Measurements from ENCODE around the gene SH3GL2. TPM values are rescaled to one million over a fixed set of nuclear protein-coding genes. Genes with fewer than 3 reads are reported as not detected.

Gene SH3GL2
- total RNA-seq, 2 experiments from 2014 or later, result not detected

- POLR2A ChIA-PET, result no interaction called here
- DNase-seq (no peak), ATAC-seq (no peak)
- H3K4me1 Mint-ChIP-seq (ENCODE audit: low read depth), result peaks cover 3% of the 10 kb centered on the region
- H3K9me3 Mint-ChIP-seq (ENCODE audit: insufficient read depth), result peaks cover 3% of the 10 kb centered on the region
- CTCF ChIA-PET, result no interaction called here
- H3K4me3 Mint-ChIP-seq, result no peak overlapping the region
- H3K36me3 Mint-ChIP-seq (ENCODE audit: low read depth), result no peaks in the 10 kb centered on the region
- peaks cover 28% of the 10 kb centered on the region for H3K27me3 Mint-ChIP-seq (ENCODE audit: low read depth)
- H3K27ac Mint-ChIP-seq, result no peak overlapping the region
Measured at GRCh38 chr9:17580119-17580518, 1.3 kb downstream of the SH3GL2 start.

GRCh38 chr9:17587113-17587512 lies 8.2 kb downstream of the SH3GL2 start:
- no peak for DNase-seq
- Mint-ChIP-seq H3K4me3 (no peak overlapping the region), H3K27ac (no peak overlapping the region), H3K4me1 (ENCODE audit: low read depth) (no peaks in the 10 kb centered on the region), H3K9me3 (ENCODE audit: insufficient read depth) (no peaks in the 10 kb centered on the region), H3K27me3 (ENCODE audit: low read depth) (no peaks in the 10 kb centered on the region), H3K36me3 (ENCODE audit: low read depth) (no peaks in the 10 kb centered on the region)
- ATAC-seq, result no peak
- ChIA-PET CTCF (no interaction called here), POLR2A (no interaction called here)

DNA sequence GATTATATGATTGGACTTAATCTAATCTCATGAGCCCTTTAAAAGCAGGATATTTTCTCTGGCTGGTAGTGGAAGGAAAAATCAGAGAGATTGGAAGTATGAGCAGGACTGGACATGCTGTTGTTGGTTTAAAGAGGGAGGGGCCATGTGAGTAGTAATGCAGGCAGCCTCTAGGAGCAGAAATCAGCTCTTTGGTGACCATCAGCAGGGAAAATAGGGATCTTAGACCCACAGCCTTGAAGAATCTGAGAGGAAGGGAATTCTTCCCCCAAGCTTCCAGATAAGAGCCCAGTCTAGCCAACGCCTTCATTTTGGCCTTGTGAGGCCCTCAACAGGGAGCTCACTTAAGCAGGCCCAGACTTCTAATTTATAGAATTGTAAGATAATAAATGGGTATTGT lies 9.5 kb downstream of the SH3GL2 start:
- no peaks in the 10 kb centered on the region for H3K27me3 Mint-ChIP-seq (ENCODE audit: low read depth)

GRCh38 chr9:17588941-17589340 lies 10.1 kb downstream of the SH3GL2 start:
- ATAC-seq, result no peak
- no peak for DNase-seq
- ChIA-PET CTCF (no interaction called here), POLR2A (no interaction called here)
- H3K36me3 Mint-ChIP-seq (ENCODE audit: low read depth), result no peaks in the 10 kb centered on the region
- H3K27ac Mint-ChIP-seq, result no peak overlapping the region
- H3K9me3 Mint-ChIP-seq (ENCODE audit: insufficient read depth), result no peaks in the 10 kb centered on the region
- H3K27me3 Mint-ChIP-seq (ENCODE audit: low read depth), result no peaks in the 10 kb centered on the region
- no peaks in the 10 kb centered on the region for H3K4me1 Mint-ChIP-seq (ENCODE audit: low read depth)
- H3K4me3 Mint-ChIP-seq, result no peak overlapping the region

More for the DNA sequence above, 9.5 kb downstream of the SH3GL2 start:
- ChIA-PET CTCF (no interaction called here), POLR2A (no interaction called here)
- H3K4me1 Mint-ChIP-seq (ENCODE audit: low read depth), result no peaks in the 10 kb centered on the region
- no peaks in the 10 kb centered on the region for H3K36me3 Mint-ChIP-seq (ENCODE audit: low read depth)
- DNase-seq (no peak), ATAC-seq (no peak)
- no peaks in the 10 kb centered on the region for H3K9me3 Mint-ChIP-seq (ENCODE audit: insufficient read depth)
- H3K4me3 Mint-ChIP-seq, result no peak overlapping the region
- H3K27ac Mint-ChIP-seq, result no peak overlapping the region

DNA sequence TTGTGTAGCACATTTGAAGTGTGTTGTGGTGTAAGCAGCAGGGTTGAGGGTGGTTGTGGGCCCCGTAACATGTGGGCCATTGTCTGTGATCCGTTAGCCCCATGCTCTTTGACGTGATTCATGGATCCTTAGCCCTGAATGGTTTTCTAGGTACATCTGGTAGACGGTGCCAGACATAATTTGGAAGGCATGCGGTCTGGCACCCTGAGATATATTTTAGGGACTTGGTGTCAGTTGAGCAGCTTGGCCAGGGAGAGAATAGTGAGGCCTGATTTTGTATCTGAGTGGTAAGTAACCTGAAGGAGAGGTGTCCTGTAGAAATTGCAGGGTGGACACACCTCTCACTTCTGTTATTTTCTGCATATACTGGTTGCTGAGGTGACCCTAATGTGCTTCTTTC lies 10.9 kb downstream of the SH3GL2 start:
- ChIA-PET CTCF (no interaction called here), POLR2A (no interaction called here)
- no peak for ATAC-seq
- H3K27ac Mint-ChIP-seq, result no peak overlapping the region
- no peaks in the 10 kb centered on the region for H3K9me3 Mint-ChIP-seq (ENCODE audit: insufficient read depth)
- no peak overlapping the region for H3K4me3 Mint-ChIP-seq
- no peaks in the 10 kb centered on the region for H3K4me1 Mint-ChIP-seq (ENCODE audit: low read depth)
- no peak for DNase-seq
- H3K36me3 Mint-ChIP-seq (ENCODE audit: low read depth), result no peaks in the 10 kb centered on the region
- no peaks in the 10 kb centered on the region for H3K27me3 Mint-ChIP-seq (ENCODE audit: low read depth)

DNA sequence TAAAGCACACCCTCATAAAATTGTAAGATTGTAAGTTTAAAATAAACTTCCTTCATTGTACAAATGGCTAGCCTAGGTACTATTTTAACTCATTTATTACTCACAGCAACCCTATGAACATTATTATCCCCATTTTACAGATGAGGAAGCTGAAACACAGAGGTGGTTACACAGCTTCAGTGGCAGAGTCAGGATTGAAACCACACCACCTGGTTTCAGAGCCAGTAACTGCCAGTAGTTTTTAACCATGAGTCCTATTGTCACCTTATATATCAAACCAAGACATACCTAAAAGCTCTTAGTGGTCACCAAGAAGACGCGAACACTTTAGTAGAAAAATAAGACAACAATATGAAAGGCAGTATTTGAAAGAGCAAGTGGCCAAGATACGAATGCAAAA lies 16.1 kb downstream of the SH3GL2 start:
- ChIA-PET CTCF (no interaction called here), POLR2A (no interaction called here)
- Mint-ChIP-seq H3K9me3 (ENCODE audit: insufficient read depth) (no peaks in the 10 kb centered on the region), H3K4me1 (ENCODE audit: low read depth) (no peaks in the 10 kb centered on the region), H3K4me3 (no peak overlapping the region), H3K27ac (no peak overlapping the region), H3K27me3 (ENCODE audit: low read depth) (no peaks in the 10 kb centered on the region), H3K36me3 (ENCODE audit: low read depth) (no peaks in the 10 kb centered on the region)
- ATAC-seq, result no peak
- no peak for DNase-seq

DNA sequence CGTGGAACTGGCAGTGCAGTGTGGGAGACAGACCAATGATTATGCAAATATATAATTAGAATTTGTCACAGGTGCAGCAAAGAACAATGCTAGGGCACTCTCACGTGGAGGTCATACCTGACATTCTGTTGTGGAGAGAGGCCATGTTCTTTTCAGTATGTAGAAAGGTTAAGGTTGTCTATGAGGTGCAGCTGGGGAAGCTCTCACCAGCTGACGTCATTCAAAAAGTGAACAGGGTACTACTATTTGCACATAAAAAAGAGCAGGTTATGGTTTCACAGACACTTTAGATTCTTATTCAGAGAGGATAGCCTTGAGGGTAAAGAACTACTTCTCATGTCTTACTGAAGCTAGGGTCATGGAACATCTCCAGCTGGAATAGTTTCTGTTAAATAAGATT lies 19.1 kb downstream of the SH3GL2 start:
- ATAC-seq (no peak), DNase-seq (no peak)
- H3K9me3 Mint-ChIP-seq (ENCODE audit: insufficient read depth), result no peaks in the 10 kb centered on the region
- no peaks in the 10 kb centered on the region for H3K27me3 Mint-ChIP-seq (ENCODE audit: low read depth)
- no peaks in the 10 kb centered on the region for H3K36me3 Mint-ChIP-seq (ENCODE audit: low read depth)
- POLR2A ChIA-PET, result no interaction called here
- H3K4me1 Mint-ChIP-seq (ENCODE audit: low read depth), result no peaks in the 10 kb centered on the region
- no peak overlapping the region for H3K4me3 Mint-ChIP-seq
- CTCF ChIA-PET, result no interaction called here
- H3K27ac Mint-ChIP-seq, result no peak overlapping the region

- H3K9me3 Mint-ChIP-seq (ENCODE audit: insufficient read depth), result no peaks in the 10 kb centered on the region
- DNase-seq (no peak), ATAC-seq (no peak)
- H3K36me3 Mint-ChIP-seq (ENCODE audit: low read depth), result no peaks in the 10 kb centered on the region
- H3K4me3 Mint-ChIP-seq, result no peak overlapping the region
- CTCF ChIA-PET, result no interaction called here
- POLR2A ChIA-PET, result no interaction called here
- no peaks in the 10 kb centered on the region for H3K4me1 Mint-ChIP-seq (ENCODE audit: low read depth)
- no peaks in the 10 kb centered on the region for H3K27me3 Mint-ChIP-seq (ENCODE audit: low read depth)
- no peak overlapping the region for H3K27ac Mint-ChIP-seq
Measured at GRCh38 chr9:17600962-17601593, 22.2 kb downstream of the SH3GL2 start.

GRCh38 chr9:17604556-17604955 lies 25.7 kb downstream of the SH3GL2 start:
- Mint-ChIP-seq H3K27ac (no peak overlapping the region), H3K9me3 (ENCODE audit: insufficient read depth) (no peaks in the 10 kb centered on the region), H3K4me3 (no peak overlapping the region), H3K27me3 (ENCODE audit: low read depth) (no peaks in the 10 kb centered on the region), H3K36me3 (ENCODE audit: low read depth) (no peaks in the 10 kb centered on the region), H3K4me1 (ENCODE audit: low read depth) (no peaks in the 10 kb centered on the region)
- DNase-seq (no peak), ATAC-seq (no peak)
- CTCF ChIA-PET, result interaction anchor here (0.7 kb wide), 1 partner anchor 387 kb away, joined by 3 read pairs; no protein-coding TSS in a partner anchor
- POLR2A ChIA-PET, result no interaction called here

DNA sequence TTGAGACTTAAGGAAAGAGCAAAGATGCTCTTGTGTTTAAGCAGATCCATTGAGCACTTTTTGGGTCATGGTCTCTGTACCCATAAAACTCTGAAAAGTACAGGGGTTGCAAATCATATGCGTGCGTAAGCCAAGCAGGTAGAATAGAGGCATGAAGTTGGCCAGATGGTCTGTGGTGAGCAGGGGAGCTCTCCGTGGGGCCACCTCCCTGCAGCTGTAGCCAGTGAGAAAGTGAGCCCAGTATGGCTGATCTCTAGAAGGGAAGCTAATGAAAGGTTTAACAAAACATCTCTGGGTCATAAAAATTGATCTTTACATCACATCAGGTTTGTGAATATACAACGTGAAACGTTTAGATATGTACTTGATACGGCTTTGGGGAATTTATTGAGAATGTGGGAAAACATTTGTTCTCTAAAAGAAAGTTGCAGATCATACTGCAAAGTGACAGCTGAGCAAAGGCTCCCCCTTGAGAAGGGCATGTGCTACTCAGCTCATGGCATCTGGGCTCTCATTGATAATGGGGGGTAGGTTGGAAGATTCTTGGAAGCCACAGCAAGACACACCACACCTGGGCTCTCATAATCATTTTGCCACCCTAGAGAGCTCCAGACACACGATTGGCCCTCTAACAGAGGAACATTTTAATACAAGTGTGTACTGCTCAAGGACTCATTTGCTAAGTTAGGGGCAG lies 30.6 kb downstream of the SH3GL2 start:
- ATAC-seq (no peak), DNase-seq (no peak)
- ChIA-PET POLR2A (no interaction called here), CTCF (no interaction called here)
- Mint-ChIP-seq H3K4me1 (ENCODE audit: low read depth) (no peaks in the 10 kb centered on the region), H3K27ac (no peak overlapping the region), H3K36me3 (ENCODE audit: low read depth) (no peaks in the 10 kb centered on the region), H3K9me3 (ENCODE audit: insufficient read depth) (no peaks in the 10 kb centered on the region), H3K4me3 (no peak overlapping the region), H3K27me3 (ENCODE audit: low read depth) (no peaks in the 10 kb centered on the region)

- Mint-ChIP-seq H3K4me1 (ENCODE audit: low read depth) (no peaks in the 10 kb centered on the region), H3K36me3 (ENCODE audit: low read depth) (no peaks in the 10 kb centered on the region), H3K27ac (no peak overlapping the region), H3K27me3 (ENCODE audit: low read depth) (no peaks in the 10 kb centered on the region), H3K9me3 (ENCODE audit: insufficient read depth) (no peaks in the 10 kb centered on the region), H3K4me3 (no peak overlapping the region)
- CTCF ChIA-PET, result no interaction called here
- POLR2A ChIA-PET, result no interaction called here
- ATAC-seq (no peak), DNase-seq (no peak)
Measured at GRCh38 chr9:17611342-17611741, 32.5 kb downstream of the SH3GL2 start.

- ChIA-PET CTCF (no interaction called here), POLR2A (no interaction called here)
- H3K36me3 Mint-ChIP-seq (ENCODE audit: low read depth), result no peaks in the 10 kb centered on the region
- no peaks in the 10 kb centered on the region for H3K9me3 Mint-ChIP-seq (ENCODE audit: insufficient read depth)
- no peaks in the 10 kb centered on the region for H3K27me3 Mint-ChIP-seq (ENCODE audit: low read depth)
- ATAC-seq (no peak), DNase-seq (no peak)
- H3K4me3 Mint-ChIP-seq, result no peak overlapping the region
- no peaks in the 10 kb centered on the region for H3K4me1 Mint-ChIP-seq (ENCODE audit: low read depth)
- no peak overlapping the region for H3K27ac Mint-ChIP-seq
Measured at GRCh38 chr9:17611917-17612316, 33.1 kb downstream of the SH3GL2 start.

- ATAC-seq (no peak), DNase-seq (no peak)
- H3K4me3 Mint-ChIP-seq, result no peak overlapping the region
- CTCF ChIA-PET, result no interaction called here
- no peaks in the 10 kb centered on the region for H3K27me3 Mint-ChIP-seq (ENCODE audit: low read depth)
- no peaks in the 10 kb centered on the region for H3K4me1 Mint-ChIP-seq (ENCODE audit: low read depth)
- H3K27ac Mint-ChIP-seq, result no peak overlapping the region
- POLR2A ChIA-PET, result no interaction called here
- no peaks in the 10 kb centered on the region for H3K9me3 Mint-ChIP-seq (ENCODE audit: insufficient read depth)
- H3K36me3 Mint-ChIP-seq (ENCODE audit: low read depth), result no peaks in the 10 kb centered on the region
Measured at GRCh38 chr9:17613758-17614157, 34.9 kb downstream of the SH3GL2 start.

All from activated CD8-positive, alpha-beta T cell treated with anti-CD3 and anti-CD28 coated beads, Interleukin-2, amount 10 ng/mL, durations not matched to agents 7 days and 5 days (primary cell).